Osteoblast (primary cell): ENCODE results near the gene IFT20. TPM values are rescaled to one million over a fixed set of nuclear protein-coding genes. Genes with fewer than 3 reads are reported as not detected.

Source experiments
- DNase-seq: peaks from one replicate; pipeline ENCODE4 v3.0.0; 2011; ENCODE audit warnings: low spot score, mixed read lengths; ENCODE audit not compliant: insufficient read length; ENCODE audit errors: missing footprints
- H2AFZ ChIP-seq: 2 replicates; pipeline ENCODE4 v1.6.0; 2011; ENCODE audit warnings: mild to moderate bottlenecking, low read length
- H3K27ac ChIP-seq: 2 replicates; pipeline ENCODE4 v1.5.1; 2011; ENCODE audit warnings: mild to moderate bottlenecking, low read depth, low read length, moderate library complexity
- H3K27me3 ChIP-seq: 2 replicates; pipeline ENCODE4 v1.6.0; 2012; ENCODE audit warnings: mild to moderate bottlenecking, control low read depth, inconsistent platforms, low read length, moderate library complexity; ENCODE audit not compliant: insufficient read depth
- H3K36me3 ChIP-seq: 2 replicates; pipeline ENCODE4 v1.5.1; 2011; ENCODE audit warnings: mild to moderate bottlenecking, low read length, control low read depth, moderate library complexity; ENCODE audit not compliant: insufficient read depth
- H3K4me1 ChIP-seq: 2 replicates; pipeline ENCODE4 v1.5.1; 2011; ENCODE audit warnings: mild to moderate bottlenecking, low read length, control low read depth, moderate library complexity; ENCODE audit not compliant: insufficient read depth
- H3K4me2 ChIP-seq: 2 replicates; pipeline ENCODE4 v1.6.0; 2011; ENCODE audit warnings: mild to moderate bottlenecking, low read length; ENCODE audit not compliant: insufficient read depth
- H3K4me3 ChIP-seq: fragments of 200-600 bp; sonication (generic); 3 replicates; pipeline ENCODE4 v1.5.1; 2012; ENCODE audit warnings: mild to moderate bottlenecking, low read length, inconsistent platforms; ENCODE audit not compliant: insufficient read depth
- H3K79me2 ChIP-seq: 2 replicates; pipeline ENCODE4 v1.6.0; 2012; ENCODE audit warnings: mild to moderate bottlenecking, low read length, control low read depth, inconsistent platforms; ENCODE audit not compliant: insufficient read depth
- H3K9me3 ChIP-seq: 2 replicates; pipeline ENCODE4 v1.5.1; 2011; ENCODE audit warnings: low read depth, low read length, control low read depth
- H4K20me1 ChIP-seq: 2 replicates; pipeline ENCODE4 v1.6.0; 2012; ENCODE audit warnings: mild to moderate bottlenecking, low read length, control low read depth; ENCODE audit not compliant: insufficient read depth
- total RNA-seq: library from RNA; depleted of rRNA; stranded (reverse); fragments of >200 nt; gene quantifications from 2 replicates; pipeline ENCODE4 v1.2.3, GENCODE V29; 2012
- TF ChIP-seq, protein P1 (sequence below): IDR thresholded peaks from 2 replicates; pipeline ENCODE4 v1.5.1; 2011; ENCODE audit warnings: mild to moderate bottlenecking, low read depth, low read length, moderate library complexity; ENCODE audit errors: extremely low read depth

Gene IFT20
- total RNA-seq, 1 donor: 59.4 TPM

DNA sequence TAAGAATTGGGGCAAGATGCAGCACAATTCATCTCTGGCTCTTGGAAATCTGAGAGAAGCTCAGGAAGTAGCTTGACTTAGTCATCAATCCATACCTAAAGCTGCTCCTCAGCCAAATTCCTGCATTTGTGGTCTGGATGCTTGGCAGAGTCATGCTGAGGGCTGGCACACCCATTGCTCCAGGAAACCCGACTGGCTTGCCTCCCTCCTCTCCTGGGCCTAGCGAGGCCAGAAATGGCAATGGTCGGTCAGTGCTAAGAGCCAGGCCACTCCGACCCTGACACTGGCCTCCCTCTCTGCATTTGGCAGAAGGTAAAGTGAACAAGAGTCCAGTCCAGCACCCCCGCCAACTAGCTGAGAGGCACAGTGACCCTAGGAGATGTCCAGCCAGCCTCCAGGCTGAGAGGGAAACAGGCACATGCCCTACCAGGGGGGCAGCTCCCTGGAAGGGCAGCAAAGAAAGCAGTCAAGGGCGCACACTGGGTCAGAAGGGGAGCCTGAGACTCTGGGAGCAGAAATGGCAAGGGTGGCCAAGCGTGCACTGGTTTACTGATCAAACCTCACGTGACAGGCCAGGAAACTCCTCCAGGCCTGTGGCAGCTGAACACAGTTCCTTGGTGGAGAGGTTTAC, 12.1 kb upstream of the IFT20 start:
- Histone ChIP-seq H2AFZ (no peak overlapping the region), H3K4me1 (peaks cover 28% of the 10 kb centered on the region), H4K20me1 (peaks cover 4% of the 10 kb centered on the region), H3K27ac (peak overlapping the region; percentile 82), H3K4me3 (no peak overlapping the region), H3K4me2 (peak overlapping the region; percentile 44), H3K36me3 (peaks cover 83% of the 10 kb centered on the region), H3K27me3 (no peaks in the 10 kb centered on the region), H3K79me2 (peaks cover 10% of the 10 kb centered on the region), H3K9me3 (no peaks in the 10 kb centered on the region)
- DNase-seq: peak; percentile 97
- TF ChIP-seq, protein P1, sequence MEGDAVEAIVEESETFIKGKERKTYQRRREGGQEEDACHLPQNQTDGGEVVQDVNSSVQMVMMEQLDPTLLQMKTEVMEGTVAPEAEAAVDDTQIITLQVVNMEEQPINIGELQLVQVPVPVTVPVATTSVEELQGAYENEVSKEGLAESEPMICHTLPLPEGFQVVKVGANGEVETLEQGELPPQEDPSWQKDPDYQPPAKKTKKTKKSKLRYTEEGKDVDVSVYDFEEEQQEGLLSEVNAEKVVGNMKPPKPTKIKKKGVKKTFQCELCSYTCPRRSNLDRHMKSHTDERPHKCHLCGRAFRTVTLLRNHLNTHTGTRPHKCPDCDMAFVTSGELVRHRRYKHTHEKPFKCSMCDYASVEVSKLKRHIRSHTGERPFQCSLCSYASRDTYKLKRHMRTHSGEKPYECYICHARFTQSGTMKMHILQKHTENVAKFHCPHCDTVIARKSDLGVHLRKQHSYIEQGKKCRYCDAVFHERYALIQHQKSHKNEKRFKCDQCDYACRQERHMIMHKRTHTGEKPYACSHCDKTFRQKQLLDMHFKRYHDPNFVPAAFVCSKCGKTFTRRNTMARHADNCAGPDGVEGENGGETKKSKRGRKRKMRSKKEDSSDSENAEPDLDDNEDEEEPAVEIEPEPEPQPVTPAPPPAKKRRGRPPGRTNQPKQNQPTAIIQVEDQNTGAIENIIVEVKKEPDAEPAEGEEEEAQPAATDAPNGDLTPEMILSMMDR: no peak

DNA sequence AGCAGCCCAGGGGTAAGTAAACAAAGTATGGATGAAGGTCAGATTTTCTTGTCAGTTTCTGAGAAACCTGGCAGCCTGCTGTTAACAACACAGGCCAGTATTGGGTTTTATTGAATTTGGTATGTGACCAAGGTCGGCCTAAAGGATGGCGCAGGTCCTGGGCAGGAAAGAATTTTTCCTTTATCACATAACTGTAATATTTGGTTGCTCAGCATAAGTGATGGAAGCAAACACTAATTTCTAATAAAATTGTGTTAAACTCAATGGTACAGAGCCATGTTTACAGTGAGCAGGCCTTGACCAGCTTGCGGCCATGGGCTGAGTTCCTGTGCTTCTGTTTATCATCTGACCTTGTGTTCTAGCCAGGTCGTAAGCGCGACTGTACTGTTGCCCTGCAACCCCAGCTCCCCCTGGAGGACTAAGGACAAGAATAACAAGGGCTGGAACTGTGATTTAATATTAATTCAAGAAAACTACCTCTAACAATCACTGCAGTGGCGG, 11.5 kb upstream of the IFT20 start:
- DNase-seq: no peak
- TF ChIP-seq, protein P1: peak; percentile 41
- Histone ChIP-seq H3K79me2 (peaks cover 12% of the 10 kb centered on the region), H3K27me3 (no peaks in the 10 kb centered on the region), H3K36me3 (peaks cover 84% of the 10 kb centered on the region), H3K4me3 (peak overlapping the region; percentile 18), H3K4me1 (peaks cover 28% of the 10 kb centered on the region), H2AFZ (no peak overlapping the region), H3K9me3 (no peaks in the 10 kb centered on the region), H3K4me2 (peak overlapping the region; percentile 44), H4K20me1 (peaks cover 4% of the 10 kb centered on the region), H3K27ac (peak overlapping the region; percentile 82)

DNA sequence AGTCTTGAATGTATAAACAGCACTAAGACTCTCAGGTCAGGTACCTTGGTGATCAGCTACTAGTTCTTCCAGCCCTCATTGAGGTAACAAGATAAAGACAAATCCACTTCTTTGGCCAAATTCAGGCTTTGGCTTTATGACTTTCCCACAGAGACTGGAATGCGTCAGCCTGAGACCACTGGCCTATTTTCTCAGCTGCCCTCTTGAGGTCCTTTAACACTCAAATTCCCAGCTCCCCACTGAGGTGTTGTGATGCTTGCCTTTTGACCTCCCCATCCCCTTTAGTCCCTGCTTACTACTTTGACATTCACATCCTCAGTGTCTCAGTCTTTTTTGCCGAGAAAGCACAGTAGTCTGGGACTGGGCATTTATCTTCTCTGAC, 10.9 kb upstream of the IFT20 start:
- Histone ChIP-seq H3K79me2 (peaks cover 14% of the 10 kb centered on the region), H4K20me1 (peaks cover 4% of the 10 kb centered on the region), H3K4me2 (peak overlapping the region; percentile 5), H3K4me3 (no peak overlapping the region), H3K27ac (peak overlapping the region; percentile 82), H3K4me1 (peaks cover 28% of the 10 kb centered on the region), H2AFZ (no peak overlapping the region), H3K27me3 (no peaks in the 10 kb centered on the region), H3K9me3 (no peaks in the 10 kb centered on the region), H3K36me3 (peaks cover 82% of the 10 kb centered on the region)
- TF ChIP-seq, protein P1: no peak
- DNase-seq: no peak

DNA sequence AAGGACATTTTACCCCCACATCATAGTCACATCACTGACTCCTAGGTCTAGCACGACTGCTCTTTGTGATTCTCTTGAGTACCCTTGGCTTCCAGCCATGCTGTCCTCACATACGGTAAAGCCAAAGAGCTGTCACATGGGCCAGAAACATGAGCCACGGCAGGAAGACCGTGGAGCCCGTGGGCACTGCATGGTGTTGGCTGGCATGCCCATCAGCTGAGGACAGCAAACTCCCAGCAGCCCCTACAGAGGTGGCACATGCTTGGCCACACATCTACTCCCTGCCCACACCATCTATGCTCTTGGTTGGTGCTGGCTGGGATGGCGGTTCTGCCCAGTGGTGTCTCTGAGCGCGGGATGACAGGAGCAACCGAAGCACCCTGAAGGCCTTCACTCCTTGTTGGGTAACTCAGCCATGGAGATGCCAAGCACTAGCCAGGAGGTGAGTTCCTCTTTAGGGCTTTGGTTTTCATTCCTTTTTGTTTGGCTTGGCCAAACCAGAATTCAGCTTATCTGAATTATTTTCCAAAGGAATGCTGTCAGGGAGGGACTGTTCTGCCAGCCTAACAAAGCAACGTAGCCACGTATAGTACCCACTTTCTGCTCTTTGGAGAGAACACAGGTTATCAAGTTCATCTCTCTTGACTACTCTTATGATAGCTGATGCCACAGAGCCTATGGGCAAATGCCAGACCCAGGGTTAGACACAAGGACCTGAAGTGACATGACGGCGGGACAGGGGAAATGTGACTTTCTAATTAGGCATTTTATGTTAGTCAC, 10.3 kb upstream of the IFT20 start:
- Histone ChIP-seq H3K27me3 (no peaks in the 10 kb centered on the region), H3K27ac (peak overlapping the region; percentile 82), H4K20me1 (peaks cover 4% of the 10 kb centered on the region), H2AFZ (no peak overlapping the region), H3K4me1 (peaks cover 28% of the 10 kb centered on the region), H3K4me2 (no peak overlapping the region), H3K79me2 (peaks cover 13% of the 10 kb centered on the region), H3K9me3 (no peaks in the 10 kb centered on the region), H3K4me3 (no peak overlapping the region), H3K36me3 (peaks cover 78% of the 10 kb centered on the region)
- TF ChIP-seq, protein P1: no peak
- DNase-seq: peak; percentile 74
